Type B pancreatic cell (in vitro differentiated cells): ENCODE measurements around the gene EVC. TPM values are rescaled to one million over a fixed set of nuclear protein-coding genes. Genes with fewer than 3 reads are reported as not detected.

Source experiments
- DNase-seq: peaks from one replicate; pipeline ENCODE4 v3.0.0; 2021; ENCODE audit warnings: mixed read lengths; ENCODE audit not compliant: unreplicated experiment; ENCODE audit errors: extremely low spot score
- H3K27ac Mint-ChIP-seq: 2 replicates; pipeline ENCODE4 v1.8.0; 2021; ENCODE audit warnings: mild to moderate bottlenecking, mixed read lengths
- H3K27me3 Mint-ChIP-seq: 2 replicates; pipeline ENCODE4 v1.8.0; 2021; ENCODE audit warnings: mixed read lengths
- H3K36me3 Mint-ChIP-seq: 2 replicates; pipeline ENCODE4 v1.8.0; 2021; ENCODE audit warnings: mixed read lengths
- H3K4me1 Mint-ChIP-seq: one replicate; pipeline ENCODE4 v1.8.0; 2021; ENCODE audit warnings: mixed read lengths; ENCODE audit not compliant: unreplicated experiment
- H3K4me3 Mint-ChIP-seq: 2 replicates; pipeline ENCODE4 v1.8.0; 2021; ENCODE audit warnings: mild to moderate bottlenecking, mixed read lengths
- H3K9me3 Mint-ChIP-seq: 2 replicates; pipeline ENCODE4 v1.8.0; 2021; ENCODE audit warnings: mixed read lengths
- CTCF ChIP-seq: fragments of 200-600 bp; sonication (generic); conservative IDR thresholded peaks from 2 replicates; pipeline ENCODE4 v1.5.0; 2021; ENCODE audit warnings: antibody characterized with exemption, mild to moderate bottlenecking
- total RNA-seq: library from RNA; stranded (reverse); gene quantifications from 2 replicates; pipeline ENCODE4 v1.2.1, GENCODE V29; 2021; ENCODE audit warnings: low replicate concordance

Gene EVC
- total RNA-seq, 1 donor from 2014 or later = 29.2 TPM

- Mint-ChIP-seq H3K4me3 (no peak overlapping the region), H3K9me3 (no peaks in the 10 kb centered on the region), H3K27me3 (no peaks in the 10 kb centered on the region), H3K4me1 (no peaks in the 10 kb centered on the region), H3K36me3 (peaks cover 27% of the 10 kb centered on the region), H3K27ac (no peak overlapping the region)
- DNase-seq = no peak
- no peak for TF ChIP-seq CTCF
Measured at GRCh38 chr4:5798946-5799345, 87.9 kb downstream of the EVC start.

GRCh38 chr4:5799406-5799805 is 88.4 kb downstream of the EVC start:
- no peak for TF ChIP-seq CTCF
- Mint-ChIP-seq H3K27me3 (no peaks in the 10 kb centered on the region), H3K4me1 (no peaks in the 10 kb centered on the region), H3K27ac (no peak overlapping the region), H3K4me3 (no peak overlapping the region), H3K9me3 (no peaks in the 10 kb centered on the region), H3K36me3 (peaks cover 27% of the 10 kb centered on the region)
- DNase-seq = no peak

- DNase-seq = no peak
- H3K4me3 Mint-ChIP-seq = no peak overlapping the region
- no peaks in the 10 kb centered on the region for H3K4me1 Mint-ChIP-seq
- H3K36me3 Mint-ChIP-seq = peaks cover 27% of the 10 kb centered on the region
- H3K9me3 Mint-ChIP-seq = no peaks in the 10 kb centered on the region
- TF ChIP-seq CTCF = no peak
- no peaks in the 10 kb centered on the region for H3K27me3 Mint-ChIP-seq
- H3K27ac Mint-ChIP-seq = no peak overlapping the region
Measured at GRCh38 chr4:5800496-5800895, 89.5 kb downstream of the EVC start.

DNA sequence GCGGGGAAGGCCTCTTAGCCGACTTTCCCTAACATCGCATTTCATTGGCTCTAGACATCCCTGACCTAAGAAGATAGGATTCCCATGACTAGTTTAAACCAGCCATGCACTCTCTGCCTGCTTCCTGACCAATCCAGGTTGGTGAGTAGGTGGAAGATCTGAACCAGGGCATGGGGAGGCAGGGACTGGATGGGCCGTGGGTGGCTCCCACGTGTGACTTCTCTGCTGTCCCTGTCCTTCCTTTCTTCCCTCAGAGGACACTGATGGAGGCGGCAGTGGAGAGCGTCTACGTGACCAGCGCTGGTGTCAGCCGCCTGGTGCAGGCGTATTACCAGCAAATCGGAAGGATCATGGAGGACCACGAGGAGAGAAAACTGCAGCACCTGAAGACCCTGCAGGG is 90.7 kb downstream of the EVC start:
- no peaks in the 10 kb centered on the region for H3K4me1 Mint-ChIP-seq
- no peak for DNase-seq
- peaks cover 25% of the 10 kb centered on the region for H3K36me3 Mint-ChIP-seq
- H3K27me3 Mint-ChIP-seq = no peaks in the 10 kb centered on the region
- TF ChIP-seq CTCF = no peak
- no peak overlapping the region for H3K4me3 Mint-ChIP-seq
- H3K9me3 Mint-ChIP-seq = no peaks in the 10 kb centered on the region
- no peak overlapping the region for H3K27ac Mint-ChIP-seq

DNA sequence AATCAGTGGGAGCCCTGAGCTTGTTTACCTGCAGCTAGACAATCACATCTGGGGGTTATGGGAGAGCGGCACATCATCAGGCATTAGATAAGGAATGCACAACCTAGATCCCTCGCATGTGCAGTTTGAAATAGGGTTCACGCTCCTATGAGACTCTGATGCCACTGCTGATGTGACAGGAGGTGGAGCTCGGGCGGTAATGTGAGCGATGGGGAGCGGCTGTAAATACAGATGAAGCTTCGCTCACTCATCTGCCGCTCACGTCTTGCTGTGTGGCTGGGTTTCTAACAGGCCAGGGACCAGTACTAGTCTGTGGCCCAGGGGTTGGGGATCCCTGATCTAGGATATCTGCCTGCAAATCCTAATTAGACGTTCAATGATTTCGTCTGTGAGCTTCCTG is 91.6 kb downstream of the EVC start:
- Mint-ChIP-seq H3K9me3 (no peaks in the 10 kb centered on the region), H3K27me3 (no peaks in the 10 kb centered on the region), H3K27ac (no peak overlapping the region), H3K4me1 (no peaks in the 10 kb centered on the region), H3K4me3 (no peak overlapping the region), H3K36me3 (peaks cover 28% of the 10 kb centered on the region)
- DNase-seq = no peak
- no peak for TF ChIP-seq CTCF

GRCh38 chr4:5804656-5805055 is 93.7 kb downstream of the EVC start:
- no peak for DNase-seq
- H3K27ac Mint-ChIP-seq = no peak overlapping the region
- H3K36me3 Mint-ChIP-seq = peaks cover 32% of the 10 kb centered on the region
- no peaks in the 10 kb centered on the region for H3K27me3 Mint-ChIP-seq
- no peak for TF ChIP-seq CTCF
- no peak overlapping the region for H3K4me3 Mint-ChIP-seq
- no peaks in the 10 kb centered on the region for H3K9me3 Mint-ChIP-seq
- H3K4me1 Mint-ChIP-seq = no peaks in the 10 kb centered on the region
